C4-2B (cell line): ENCODE results near the gene PNRC2.

Experiments
- H3K27ac ChIP-seq: fragments of 450-650 bp; 2 replicates; pipeline ENCODE4 v1.5.1; 2017
- ZFX ChIP-seq: fragments of 450-650 bp; IDR thresholded peaks from 2 replicates; pipeline ENCODE4 v1.6.1; 2017
- TF ChIP-seq, protein P1 (sequence below): fragments of 450-650 bp; conservative IDR thresholded peaks from 2 replicates; pipeline ENCODE4 v1.5.1; 2017; ENCODE audit warnings: mild to moderate bottlenecking

The PNRC2 gene

DNA sequence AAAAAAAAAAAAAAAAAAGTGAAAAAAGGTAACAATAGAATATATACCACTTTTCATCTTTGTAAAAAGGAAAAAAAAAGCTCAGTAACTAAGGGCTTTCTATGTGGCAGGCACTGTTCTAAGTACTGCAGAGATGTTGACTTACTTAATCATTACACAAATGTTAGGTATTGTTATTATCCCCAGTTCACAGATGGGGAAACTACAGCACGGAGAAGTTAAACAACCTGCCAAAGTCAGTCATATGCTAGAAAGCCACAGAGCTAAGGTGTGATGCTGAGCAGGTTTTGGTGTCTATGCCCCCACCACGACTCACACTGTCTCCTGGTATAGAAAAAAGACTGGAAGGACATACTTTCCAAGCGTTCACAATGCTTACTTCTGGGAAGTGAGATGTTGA is 6.6 kb upstream of the PNRC2 start:
- no peak overlapping the region for H3K27ac ChIP-seq
- no peak for TF ChIP-seq ZFX
- TF ChIP-seq, protein P1, sequence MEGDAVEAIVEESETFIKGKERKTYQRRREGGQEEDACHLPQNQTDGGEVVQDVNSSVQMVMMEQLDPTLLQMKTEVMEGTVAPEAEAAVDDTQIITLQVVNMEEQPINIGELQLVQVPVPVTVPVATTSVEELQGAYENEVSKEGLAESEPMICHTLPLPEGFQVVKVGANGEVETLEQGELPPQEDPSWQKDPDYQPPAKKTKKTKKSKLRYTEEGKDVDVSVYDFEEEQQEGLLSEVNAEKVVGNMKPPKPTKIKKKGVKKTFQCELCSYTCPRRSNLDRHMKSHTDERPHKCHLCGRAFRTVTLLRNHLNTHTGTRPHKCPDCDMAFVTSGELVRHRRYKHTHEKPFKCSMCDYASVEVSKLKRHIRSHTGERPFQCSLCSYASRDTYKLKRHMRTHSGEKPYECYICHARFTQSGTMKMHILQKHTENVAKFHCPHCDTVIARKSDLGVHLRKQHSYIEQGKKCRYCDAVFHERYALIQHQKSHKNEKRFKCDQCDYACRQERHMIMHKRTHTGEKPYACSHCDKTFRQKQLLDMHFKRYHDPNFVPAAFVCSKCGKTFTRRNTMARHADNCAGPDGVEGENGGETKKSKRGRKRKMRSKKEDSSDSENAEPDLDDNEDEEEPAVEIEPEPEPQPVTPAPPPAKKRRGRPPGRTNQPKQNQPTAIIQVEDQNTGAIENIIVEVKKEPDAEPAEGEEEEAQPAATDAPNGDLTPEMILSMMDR, result no peak

DNA sequence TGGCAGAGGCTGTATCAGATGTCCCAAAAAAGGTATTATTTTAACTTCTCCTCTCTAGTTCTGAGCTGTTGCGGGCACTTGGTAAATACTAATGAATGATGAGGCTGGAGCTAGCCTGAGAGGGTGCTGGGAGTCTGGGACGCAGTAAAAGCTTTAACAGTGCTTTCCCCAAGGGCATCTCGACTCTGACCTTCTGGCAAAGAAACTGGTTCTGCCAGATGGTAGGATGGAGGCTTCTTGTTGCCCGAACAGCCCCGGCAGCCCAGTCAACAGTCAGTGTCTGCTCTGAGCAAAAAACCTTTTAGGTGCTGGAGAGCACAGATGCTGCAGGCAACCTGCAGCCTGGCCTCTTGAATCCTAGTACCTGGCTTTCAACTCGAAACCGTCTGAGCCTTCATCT is 2.5 kb upstream of the PNRC2 start:
- no peak for TF ChIP-seq ZFX
- TF ChIP-seq, protein P1, result no peak
- peak overlapping the region; percentile 100 for H3K27ac ChIP-seq

GRCh38 chr1:23958040-23958809 is 1.4 kb upstream of the PNRC2 start:
- H3K27ac ChIP-seq, result peak overlapping the region; percentile 100

GRCh38 chr1:23958810-23959460 is 693 bp upstream of the PNRC2 start:
- TF ChIP-seq, protein P1, result peak; percentile 27
- no peak for TF ChIP-seq ZFX
- H3K27ac ChIP-seq, result peak overlapping the region; percentile 100

- peak overlapping the region; percentile 100 for H3K27ac ChIP-seq
- TF ChIP-seq, protein P1, result no peak
- no peak for TF ChIP-seq ZFX
Measured at GRCh38 chr1:23960291-23961020, 828 bp downstream of the PNRC2 start.

DNA sequence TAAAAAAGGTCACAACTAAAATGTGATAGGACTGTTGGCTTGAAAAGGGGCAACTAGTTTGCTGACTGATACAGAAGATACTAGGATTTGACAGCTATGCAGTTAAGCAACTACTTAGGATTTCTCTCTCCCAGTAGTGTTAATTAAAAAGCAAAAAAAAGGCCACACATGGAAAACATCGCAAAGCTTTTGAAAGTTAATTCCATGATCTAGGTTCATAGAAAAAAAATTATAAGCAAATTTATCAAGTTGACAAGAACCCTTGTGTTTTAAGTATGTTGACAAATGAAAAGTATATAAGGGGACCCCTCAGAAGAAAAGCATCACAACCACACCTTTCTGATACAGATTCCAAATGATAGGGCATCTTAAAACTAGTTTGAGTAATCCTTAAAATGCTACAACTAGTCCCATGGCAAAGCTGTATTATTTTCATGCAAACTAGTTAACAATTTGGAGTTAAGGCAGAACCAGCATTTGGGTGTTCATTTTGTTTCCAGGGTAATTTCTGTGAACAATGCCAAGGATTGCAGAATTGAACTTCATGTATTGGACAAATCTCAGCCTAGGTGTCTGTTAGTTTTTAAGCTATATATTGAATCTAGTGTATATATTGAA is 4.1 kb downstream of the PNRC2 start:
- TF ChIP-seq ZFX, result no peak
- TF ChIP-seq, protein P1, result no peak
- no peak overlapping the region for H3K27ac ChIP-seq

DNA sequence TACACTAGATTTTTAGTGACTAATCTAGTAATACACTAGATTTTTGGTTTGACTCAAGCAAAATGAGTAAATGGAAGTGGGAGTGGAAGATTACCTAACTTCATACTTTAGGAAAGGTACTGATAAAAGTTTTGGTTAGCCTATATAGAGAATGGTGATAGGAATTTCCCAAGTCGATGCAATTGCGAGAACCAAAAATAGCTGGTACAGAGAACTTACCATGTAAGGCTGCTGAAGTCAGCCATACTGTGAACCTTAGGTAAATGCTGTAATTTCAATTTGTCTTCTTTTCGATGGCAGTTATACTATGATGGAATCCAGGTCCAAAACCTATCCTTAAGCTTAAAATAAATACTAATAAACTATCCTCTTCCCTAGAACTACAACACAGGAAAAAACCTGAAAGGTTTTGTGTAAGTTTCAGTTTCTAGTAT is 4.6 kb downstream of the PNRC2 start:
- TF ChIP-seq, protein P1, result no peak
- TF ChIP-seq ZFX, result no peak
- no peak overlapping the region for H3K27ac ChIP-seq
